Aortic smooth muscle cell (primary cell): ENCODE data around the gene PCDHGC3. TPM values are rescaled to one million over a fixed set of nuclear protein-coding genes. Genes with fewer than 3 reads are reported as not detected.

Experiments
- total RNA-seq: library from RNA; depleted of rRNA; stranded (reverse); fragments of >200 nt; gene quantifications from 2 replicates; pipeline ENCODE4 v1.2.3, GENCODE V29; 2014

The PCDHGC3 gene
- 72.0 and 83.4 TPM in 2 replicates for total RNA-seq

GRCh38 chr5:141475625-141476131 lies at the start of gene PCDHGC3:
TSS of gene PCDHGC3 (plus strand) at chr5:141475966. CDS start at chr5:141476117, 151 bp downstream.

GRCh38 chr5:141430332-141431113 lies 45.2 kb upstream of the PCDHGC3 start, which contains the start of gene PCDHGA12:
TSS of gene PCDHGA12 (plus strand) at chr5:141430507. CDS start at chr5:141430760, 253 bp downstream.

DNA sequence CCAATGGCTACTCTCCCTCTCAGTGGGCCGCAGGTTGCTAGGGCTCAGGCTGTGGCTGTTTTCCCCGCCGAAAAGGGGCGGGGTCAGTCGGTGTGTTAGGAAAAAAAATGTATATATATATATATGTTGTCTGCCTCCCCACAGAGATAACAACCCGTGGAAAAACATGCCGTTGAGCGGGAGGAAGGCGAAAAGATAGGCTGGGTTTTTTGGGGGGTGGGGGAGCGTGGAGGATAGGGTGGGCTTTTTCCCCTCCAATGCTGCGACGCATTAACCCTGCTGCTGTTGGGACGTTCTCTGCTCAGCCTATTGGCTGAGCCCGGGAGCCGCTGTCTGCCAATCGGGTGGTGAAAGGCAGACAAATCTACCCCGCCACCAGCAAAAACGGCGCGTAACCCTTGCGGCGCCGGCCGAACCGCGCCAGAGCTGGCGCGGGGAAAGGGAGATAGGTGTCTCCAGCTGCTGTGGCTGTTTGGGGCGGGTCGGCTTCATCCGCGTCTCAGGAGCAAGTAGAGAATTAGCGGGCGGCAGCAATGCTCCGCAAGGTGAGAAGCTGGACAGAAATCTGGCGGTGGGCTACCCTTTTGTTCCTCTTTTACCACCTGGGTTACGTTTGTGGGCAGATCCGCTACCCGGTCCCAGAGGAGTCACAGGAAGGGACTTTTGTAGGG lies 9.0 kb downstream of the PCDHGC3 start, which contains the start of gene PCDHGC4:
Gene PCDHGC4 (plus strand): TSS at position 390 of the 671 bp plus-strand sequence. CDS start 144 bp downstream, at position 534.

GRCh38 chr5:141488591-141489561 lies 13.1 kb downstream of the PCDHGC3 start, which contains the start of gene PCDHGC5:
TSS of gene PCDHGC5 (plus strand) at chr5:141489081. CDS start at chr5:141489241, 160 bp downstream.

Other genes with a start within 250 kb of the PCDHGC3 start
- gene PCDHB15, start 230.6 kb upstream of the PCDHGC3 start, total RNA-seq: 0.53 and 0.56 TPM in 2 replicates
- gene SLC25A2, start 171.9 kb upstream of the PCDHGC3 start, total RNA-seq: 0.13 and 0.31 TPM in 2 replicates
- gene TAF7, start 155.2 kb upstream of the PCDHGC3 start, total RNA-seq: 81.0 and 83.9 TPM in 2 replicates
- 1.1 TPM in 2 replicates for gene PCDHGA1, start 145.5 kb upstream of the PCDHGC3 start, total RNA-seq
- gene PCDHGA2, start 137.2 kb upstream of the PCDHGC3 start, total RNA-seq: 1.7 and 2.5 TPM in 2 replicates
- gene PCDHGA3, start 132.1 kb upstream of the PCDHGC3 start, total RNA-seq: 2.0 and 2.9 TPM in 2 replicates
- 1.8 and 4.3 TPM in 2 replicates for gene PCDHGB1, start 125.9 kb upstream of the PCDHGC3 start, total RNA-seq
- 4.0 and 7.5 TPM in 2 replicates for gene PCDHGA4, start 120.9 kb upstream of the PCDHGC3 start, total RNA-seq
- 3.4 and 5.9 TPM in 2 replicates for gene PCDHGB2, start 116.0 kb upstream of the PCDHGC3 start, total RNA-seq
- 1.5 and 2.7 TPM in 2 replicates for gene PCDHGA5, start 111.8 kb upstream of the PCDHGC3 start, total RNA-seq
- gene PCDHGB3, start 105.7 kb upstream of the PCDHGC3 start, total RNA-seq: 5.7 and 8.4 TPM in 2 replicates
- gene PCDHGA6, start 102.1 kb upstream of the PCDHGC3 start, total RNA-seq: 3.3 and 5.3 TPM in 2 replicates
- 3.4 and 4.8 TPM in 2 replicates for gene PCDHGA7, start 93.2 kb upstream of the PCDHGC3 start, total RNA-seq
- 20.1 and 26.5 TPM in 2 replicates for gene PCDHGB4, start 88.3 kb upstream of the PCDHGC3 start, total RNA-seq
- 2.2 and 3.9 TPM in 2 replicates for gene PCDHGA8, start 83.3 kb upstream of the PCDHGC3 start, total RNA-seq
- gene PCDHGB5, start 78.0 kb upstream of the PCDHGC3 start, total RNA-seq: 21.0 and 29.1 TPM in 2 replicates
- gene PCDHGA9, start 73.2 kb upstream of the PCDHGC3 start, total RNA-seq: 2.9 and 5.7 TPM in 2 replicates
- 3.3 and 4.7 TPM in 2 replicates for gene PCDHGB6, start 67.9 kb upstream of the PCDHGC3 start, total RNA-seq
- 5.3 and 7.5 TPM in 2 replicates for gene PCDHGA10, start 63.0 kb upstream of the PCDHGC3 start, total RNA-seq
- 9.1 and 17.3 TPM in 2 replicates for gene PCDHGB7, start 58.3 kb upstream of the PCDHGC3 start, total RNA-seq
- gene PCDHGA11, start 54.9 kb upstream of the PCDHGC3 start, total RNA-seq: 11.0 and 18.2 TPM in 2 replicates
- gene PCDHGA12, start 45.5 kb upstream of the PCDHGC3 start, total RNA-seq: 17.6 and 22.3 TPM in 2 replicates
- gene PCDHGC4, start 9.1 kb downstream of the PCDHGC3 start, total RNA-seq: 2.0 and 3.2 TPM in 2 replicates
- gene PCDHGC5, start 13.1 kb downstream of the PCDHGC3 start, total RNA-seq: 3.4 and 4.7 TPM in 2 replicates
- gene DIAPH1, start 143.0 kb downstream of the PCDHGC3 start, total RNA-seq: 35.9 and 44.5 TPM in 2 replicates
- 52.8 and 60.9 TPM in 2 replicates for gene HDAC3, start 160.9 kb downstream of the PCDHGC3 start, total RNA-seq
- 1.5 TPM in 2 replicates for gene RELL2, start 161.0 kb downstream of the PCDHGC3 start, total RNA-seq
- 21.0 and 25.1 TPM in 2 replicates for gene FCHSD1, start 175.5 kb downstream of the PCDHGC3 start, total RNA-seq
- gene ARAP3, start 206.3 kb downstream of the PCDHGC3 start, total RNA-seq: 3.0 and 3.9 TPM in 2 replicates